Breast epithelium (tissue), 4 donors: ENCODE measurements around the gene NDUFAF7. TPM values are rescaled to one million over a fixed set of nuclear protein-coding genes. Genes with fewer than 3 reads are reported as not detected.
A peak's percentile ranks its signal among the peaks of the same experiment; 100 is the strongest.
"Not testable (repeated sequence)": the region's sequence is repeated elsewhere in the genome, so short reads cannot be mapped to it uniquely, and the experiment has no call there.

Source experiments
- DNase-seq, 2 donors: peaks; one replicate each; pipeline ENCODE4 v3.0.0-alpha.2; 2019; ENCODE audit warnings: low spot score in 2 of 2
- H3K27ac ChIP-seq, 2 donors: fragments of 200-600 bp; sonication (generic) in 1 of 2; one replicate each; pipeline ENCODE4 v1.5.1; 2016 to 2019; ENCODE audit warnings: mild to moderate bottlenecking in 1 of 2
- H3K27me3 ChIP-seq, 2 donors: fragments of 200-600 bp; sonication (generic) in 1 of 2; one replicate each; pipeline versions ENCODE4 v1.5.1 to v1.6.0; 2017 to 2019; ENCODE audit warnings: control low read depth in 1 of 2, mild to moderate bottlenecking in 1 of 2
- H3K36me3 ChIP-seq: fragments of 200-600 bp; one replicate; pipeline ENCODE4 v1.5.1; 2019
- H3K4me1 ChIP-seq, 2 donors: fragments of 200-600 bp; sonication (generic); one replicate each; pipeline ENCODE4 v1.5.1; 2016 to 2019; ENCODE audit warnings: control low read depth in 1 of 2
- H3K4me3 ChIP-seq, 3 donors: fragments of 200-600 bp; sonication (generic); 1 replicate in 2 of 3; 2 replicates in 1 of 3; pipeline ENCODE4 v1.5.1; 2016 to 2019; ENCODE audit warnings: mild to moderate bottlenecking in 3 of 3, moderate library complexity in 2 of 3
- H3K9me3 ChIP-seq, 2 donors: fragments of 200-600 bp; sonication (generic) in 1 of 2; one replicate each; pipeline ENCODE4 v1.5.1; 2016 to 2019; ENCODE audit warnings: control low read depth in 1 of 2
- POLR2A ChIP-seq: fragments of 450-650 bp; IDR thresholded peaks from one replicate; pipeline ENCODE4 v1.6.1; 2016; ENCODE audit warnings: antibody characterized with exemption, mild to moderate bottlenecking, moderate library complexity
- POLR2AphosphoS5 ChIP-seq, 3 donors: sonication (generic); formaldehyde crosslinking; IDR thresholded peaks; one replicate each; pipeline ENCODE4 v1.6.1; 2017; ENCODE audit warnings: antibody characterized with exemption in 3 of 3
- intact Hi-C: fragments of 100-400 bp; cut with DNase I; formaldehyde crosslinking; loops from one replicate; pipeline ENCODE4 v1.15.1; 2023; ENCODE audit warnings: low total_unique reads
- total RNA-seq, 3 donors: library from RNA; depleted of rRNA; stranded (reverse); fragments of >200 nt; gene quantifications; one replicate each; pipeline ENCODE4 v1.1.0, GENCODE V29; 2016
- TF ChIP-seq, protein P1 (sequence below), 3 donors: fragments of 450-650 bp; IDR thresholded peaks; one replicate each; pipeline ENCODE4 v1.5.1; 2016 to 2017; ENCODE audit warnings: antibody characterized with exemption in 3 of 3, mild to moderate bottlenecking in 3 of 3, moderate library complexity in 3 of 3

Gene NDUFAF7
- total RNA-seq, 3 donors from 2014 or later: 13.3 to 29.0 (median 20.6) TPM

DNA sequence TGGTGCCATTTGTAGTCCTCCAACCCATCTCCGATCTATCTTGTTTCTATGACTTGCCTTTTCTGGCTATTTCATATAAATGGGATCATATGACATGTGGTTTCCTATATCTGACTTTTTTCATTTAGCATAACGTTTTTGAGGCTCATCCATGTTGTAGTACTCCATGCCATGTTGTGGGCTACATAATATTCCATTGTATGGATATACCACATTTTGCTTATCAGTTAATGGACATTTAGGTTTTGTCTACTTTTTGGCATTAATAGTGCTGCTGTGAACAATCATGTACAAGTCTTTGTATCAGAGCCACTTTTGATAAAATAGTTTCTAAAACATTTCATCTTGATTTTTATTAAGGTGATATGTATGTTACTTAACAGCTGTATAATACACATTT is 27.8 kb upstream of the NDUFAF7 start:
- H3K27ac ChIP-seq: no peak overlapping the region
- no peaks in the 10 kb centered on the region for H3K27me3 ChIP-seq
- intact Hi-C loops: no loop called here
- H3K9me3 ChIP-seq: peaks cover 0 to 21% of the 10 kb centered on the region in 2 donors
- TF ChIP-seq, protein P1, sequence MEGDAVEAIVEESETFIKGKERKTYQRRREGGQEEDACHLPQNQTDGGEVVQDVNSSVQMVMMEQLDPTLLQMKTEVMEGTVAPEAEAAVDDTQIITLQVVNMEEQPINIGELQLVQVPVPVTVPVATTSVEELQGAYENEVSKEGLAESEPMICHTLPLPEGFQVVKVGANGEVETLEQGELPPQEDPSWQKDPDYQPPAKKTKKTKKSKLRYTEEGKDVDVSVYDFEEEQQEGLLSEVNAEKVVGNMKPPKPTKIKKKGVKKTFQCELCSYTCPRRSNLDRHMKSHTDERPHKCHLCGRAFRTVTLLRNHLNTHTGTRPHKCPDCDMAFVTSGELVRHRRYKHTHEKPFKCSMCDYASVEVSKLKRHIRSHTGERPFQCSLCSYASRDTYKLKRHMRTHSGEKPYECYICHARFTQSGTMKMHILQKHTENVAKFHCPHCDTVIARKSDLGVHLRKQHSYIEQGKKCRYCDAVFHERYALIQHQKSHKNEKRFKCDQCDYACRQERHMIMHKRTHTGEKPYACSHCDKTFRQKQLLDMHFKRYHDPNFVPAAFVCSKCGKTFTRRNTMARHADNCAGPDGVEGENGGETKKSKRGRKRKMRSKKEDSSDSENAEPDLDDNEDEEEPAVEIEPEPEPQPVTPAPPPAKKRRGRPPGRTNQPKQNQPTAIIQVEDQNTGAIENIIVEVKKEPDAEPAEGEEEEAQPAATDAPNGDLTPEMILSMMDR (IDR thresholded peaks at IDR 0.05): no peak
- TF ChIP-seq POLR2A: no peak
- TF ChIP-seq POLR2AphosphoS5 (IDR thresholded peaks at IDR 0.05): no peak
- no peak for DNase-seq
- no peaks in the 10 kb centered on the region for H3K4me1 ChIP-seq
- peaks cover 17% of the 10 kb centered on the region for H3K36me3 ChIP-seq
- H3K4me3 ChIP-seq: no peak overlapping the region

- H3K36me3 ChIP-seq: peaks cover 22% of the 10 kb centered on the region
- H3K9me3 ChIP-seq: peaks cover 0 to 24% of the 10 kb centered on the region in 2 donors
- H3K27me3 ChIP-seq, H3K4me3 ChIP-seq, intact Hi-C loops, H3K27ac ChIP-seq, H3K4me1 ChIP-seq, DNase-seq: not testable (repeated sequence)
These were observed 26.3 kb upstream of the NDUFAF7 start for GRCh38 chr2:37205071-37205661.

GRCh38 chr2:37205689-37206341 is 25.6 kb upstream of the NDUFAF7 start:
- no peaks in the 10 kb centered on the region for H3K4me1 ChIP-seq
- peaks cover 21% of the 10 kb centered on the region for H3K36me3 ChIP-seq
- TF ChIP-seq POLR2AphosphoS5 (IDR thresholded peaks at IDR 0.05) (no peak), POLR2A (no peak)
- TF ChIP-seq, protein P1 (IDR thresholded peaks at IDR 0.05): no peak
- intact Hi-C loops: no loop called here
- no peak for DNase-seq
- no peak overlapping the region for H3K4me3 ChIP-seq
- no peaks in the 10 kb centered on the region for H3K27me3 ChIP-seq
- peaks cover 0 to 24% of the 10 kb centered on the region in 2 donors for H3K9me3 ChIP-seq
- H3K27ac ChIP-seq: no peak overlapping the region

DNA sequence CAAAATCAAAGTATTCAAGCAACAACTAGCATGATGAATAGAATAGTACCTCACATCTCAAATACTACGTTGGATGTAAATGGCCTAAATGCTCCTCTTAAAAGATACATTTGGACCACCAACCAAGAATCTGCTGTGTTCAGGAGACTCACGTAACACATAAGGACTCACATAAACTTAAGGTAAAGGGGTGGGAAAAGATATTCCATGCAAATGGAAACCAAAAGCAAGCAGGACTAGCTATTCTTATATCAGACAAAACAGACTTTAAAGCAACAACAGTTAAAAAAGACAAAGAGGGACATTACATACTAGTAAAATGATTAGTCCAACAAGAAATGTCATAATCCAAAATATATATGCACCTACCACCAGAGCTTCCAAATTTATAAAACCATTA is 24.7 kb upstream of the NDUFAF7 start:
- H3K4me3 ChIP-seq, H3K27ac ChIP-seq, intact Hi-C loops, DNase-seq, H3K4me1 ChIP-seq, H3K27me3 ChIP-seq: not testable (repeated sequence)
- Histone ChIP-seq H3K36me3 (peaks cover 15% of the 10 kb centered on the region), H3K9me3 (peaks cover 0 to 24% of the 10 kb centered on the region in 2 donors)

GRCh38 chr2:37211212-37211611 is 20.2 kb upstream of the NDUFAF7 start:
- Histone ChIP-seq H3K9me3 (peaks cover 0 to 16% of the 10 kb centered on the region in 2 donors), H3K4me3 (no peak overlapping the region), H3K27ac (no peak overlapping the region), H3K36me3 (peaks cover 6% of the 10 kb centered on the region), H3K4me1 (no peaks in the 10 kb centered on the region), H3K27me3 (no peaks in the 10 kb centered on the region)
- TF ChIP-seq POLR2AphosphoS5 (IDR thresholded peaks at IDR 0.05) (no peak), POLR2A (no peak)
- TF ChIP-seq, protein P1 (IDR thresholded peaks at IDR 0.05): no peak
- DNase-seq: no peak
- intact Hi-C loops: no loop called here

DNA sequence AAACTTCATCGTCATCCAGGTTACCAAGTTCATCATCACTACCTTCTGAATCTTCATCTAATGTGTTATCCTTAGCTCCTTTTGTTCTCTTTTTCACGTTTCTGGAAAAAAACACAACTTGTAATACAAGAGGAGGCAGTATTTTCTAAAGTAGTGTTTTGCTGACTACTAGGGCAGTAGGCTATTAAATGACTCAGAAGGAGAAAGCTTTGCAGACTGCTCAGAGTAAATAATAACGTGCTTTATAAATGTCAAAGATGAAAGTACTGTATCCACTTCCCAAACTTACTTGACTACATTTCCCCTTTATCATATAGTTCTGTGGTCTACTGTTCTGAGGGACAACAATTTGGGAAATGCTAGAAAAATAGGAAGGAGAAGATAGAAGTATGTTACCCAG is 19.5 kb upstream of the NDUFAF7 start:
- DNase-seq: no peak
- no peaks in the 10 kb centered on the region for H3K4me1 ChIP-seq
- H3K9me3 ChIP-seq: peaks cover 0 to 12% of the 10 kb centered on the region in 2 donors
- no peak overlapping the region for H3K4me3 ChIP-seq
- intact Hi-C loops: no loop called here
- TF ChIP-seq, protein P1 (IDR thresholded peaks at IDR 0.05): no peak
- TF ChIP-seq POLR2A (no peak), POLR2AphosphoS5 (IDR thresholded peaks at IDR 0.05) (no peak)
- H3K36me3 ChIP-seq: peaks cover 6% of the 10 kb centered on the region
- peak overlapping the region in 1 of 2 donors; percentile 15 for H3K27ac ChIP-seq
- no peaks in the 10 kb centered on the region for H3K27me3 ChIP-seq
